Measurements from ENCODE around the gene MAP3K10.
A peak's percentile ranks its signal among the peaks of the same experiment; 100 is the strongest.
"Not testable (repeated sequence)": the region's sequence is repeated elsewhere in the genome, so short reads cannot be mapped to it uniquely, and the experiment has no call there.

Gene MAP3K10

DNA sequence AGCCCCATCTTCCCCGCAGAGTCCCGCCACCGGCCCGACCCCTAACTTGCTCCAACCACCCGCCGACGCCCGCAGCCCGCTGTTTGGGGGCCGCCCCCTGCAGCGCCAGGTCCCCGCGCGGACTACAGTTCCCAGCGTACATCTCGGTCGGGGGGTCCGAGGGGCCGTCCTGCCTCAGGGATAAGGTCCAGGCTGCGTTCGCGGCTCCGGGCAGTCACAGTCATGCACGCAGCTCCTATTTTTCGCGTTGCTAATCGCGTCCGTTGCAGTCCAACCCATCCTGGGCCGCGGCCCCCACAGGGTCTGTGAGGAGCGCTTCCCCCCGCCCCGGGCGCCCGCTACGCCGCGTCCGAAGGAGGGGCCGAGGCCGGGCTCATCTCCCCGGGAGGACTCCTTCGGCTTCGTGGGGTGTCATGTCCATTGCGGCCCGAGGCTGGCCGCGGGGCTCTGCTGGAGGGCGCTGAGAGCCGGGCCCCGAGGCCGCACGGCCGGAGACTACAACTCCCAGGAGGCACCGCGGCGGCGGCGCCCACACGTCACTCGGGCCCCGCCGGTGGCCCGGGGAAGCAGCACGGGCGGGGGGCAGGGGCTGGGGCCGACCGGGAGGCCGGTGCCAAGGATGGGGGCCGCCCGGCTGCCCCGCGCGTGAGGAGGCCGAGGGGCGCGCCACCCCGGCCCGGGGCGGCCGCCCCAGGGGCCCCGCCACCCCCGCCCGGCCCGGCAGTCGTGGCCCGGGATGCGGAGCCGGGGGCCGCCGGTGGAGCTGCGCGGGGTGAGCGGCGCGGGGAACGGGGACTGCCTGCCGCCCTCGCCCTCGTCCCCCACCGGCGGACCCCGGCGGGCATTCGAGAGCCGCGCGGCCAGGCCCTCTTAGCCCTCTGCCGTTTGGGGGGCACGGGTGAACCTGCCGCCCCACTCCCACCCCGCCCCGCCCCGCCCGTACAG lies at the start of gene MAP3K10:
Gene MAP3K10 (plus strand): TSS at position 536 of the 945 bp plus-strand sequence. CDS start 606 bp downstream, outside the sequence.
- DNase-seq (ENCODE audit: extremely low read depth in 1 of 2, low read depth in 1 of 2): peak; percentile 58 to 77

DNA sequence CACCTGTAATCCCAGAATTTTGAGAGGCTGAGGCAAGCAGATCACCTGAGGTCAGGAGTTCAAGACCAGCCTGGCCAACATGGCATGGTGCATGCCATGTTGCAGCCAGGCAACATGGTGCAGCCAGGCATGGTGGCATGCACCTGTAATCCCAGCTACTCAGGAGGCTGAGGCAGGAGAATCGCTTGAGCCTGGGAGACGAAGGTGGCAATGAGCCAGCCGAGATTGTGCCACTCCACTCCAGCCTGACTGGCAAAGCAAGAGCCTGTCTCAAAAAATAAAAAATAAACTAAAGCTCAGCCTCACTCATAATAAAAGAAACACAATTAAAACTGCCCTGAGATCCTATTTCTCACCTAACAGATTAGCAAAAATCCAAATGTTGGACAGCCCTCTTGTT lies 49.7 kb upstream of the MAP3K10 start:
- DNase-seq (ENCODE audit: extremely low read depth in 1 of 2, low read depth in 1 of 2): no peak

DNA sequence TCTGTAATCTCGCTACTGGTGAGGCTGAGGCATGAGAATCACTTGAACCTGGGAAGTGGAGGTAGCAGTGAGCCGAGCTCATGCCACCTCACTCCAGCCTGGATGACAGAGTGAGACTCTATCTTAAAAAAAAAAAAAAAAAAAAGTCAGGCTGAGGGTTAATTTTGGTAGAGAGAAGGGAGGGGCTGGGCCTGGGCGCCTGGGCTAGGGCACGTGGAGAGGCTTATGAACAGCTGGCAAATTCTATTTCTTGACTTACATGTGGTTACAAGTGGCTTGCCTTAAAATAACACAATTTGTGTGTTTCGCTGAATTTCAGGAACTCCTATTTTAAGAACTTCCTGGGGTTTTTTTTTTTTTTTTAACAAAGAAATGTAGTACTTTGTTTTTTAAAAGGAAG lies 47.6 kb upstream of the MAP3K10 start:
- DNase-seq (ENCODE audit: extremely low read depth in 1 of 2, low read depth in 1 of 2): peak in 1 of 2 donors; percentile 22

GRCh38 chr19:40144151-40144550 lies 47.1 kb upstream of the MAP3K10 start:
- DNase-seq (ENCODE audit: extremely low read depth in 1 of 2, low read depth in 1 of 2): no peak

DNA sequence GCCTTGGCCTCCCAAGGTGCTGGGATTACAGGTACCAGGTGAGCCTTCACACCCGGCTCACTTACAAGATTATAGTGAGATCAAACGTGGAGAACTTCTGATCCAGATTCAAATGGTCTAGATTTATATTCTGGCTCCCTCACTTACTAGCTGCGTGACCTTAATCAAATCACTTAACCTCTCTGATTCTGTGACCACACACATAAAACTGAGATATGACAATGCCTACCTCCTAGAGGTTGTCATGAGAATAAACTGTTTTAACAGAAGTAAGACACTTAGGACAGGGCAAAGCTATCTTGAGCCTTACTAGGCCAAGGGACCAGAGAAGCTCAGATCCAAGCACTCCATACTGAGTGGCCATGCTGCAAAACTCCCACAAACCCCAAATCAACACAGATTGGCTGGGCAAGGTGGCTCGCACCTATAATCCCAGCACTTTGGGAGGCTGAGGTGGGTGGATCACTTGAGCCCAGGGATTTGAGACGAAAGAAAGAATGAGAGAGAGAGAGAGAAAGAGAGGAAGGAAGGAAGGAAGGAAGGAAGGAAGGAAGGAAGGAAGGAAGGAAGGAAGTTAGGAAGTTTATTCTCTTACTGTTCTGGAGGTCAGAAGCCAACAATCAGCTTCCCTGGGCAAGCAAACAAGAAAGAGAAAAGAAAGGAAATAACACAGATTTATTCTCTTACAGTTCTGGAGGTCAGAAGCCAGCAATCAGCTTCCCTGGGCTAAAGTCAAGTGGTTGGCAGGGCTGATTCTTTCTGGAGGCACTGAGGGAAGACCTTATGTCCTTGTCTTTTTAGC lies 46.1 kb upstream of the MAP3K10 start:
- no peak for DNase-seq (ENCODE audit: extremely low read depth in 1 of 2, low read depth in 1 of 2)

GRCh38 chr19:40145749-40146029 lies 45.5 kb upstream of the MAP3K10 start:
- not testable (repeated sequence) for DNase-seq (ENCODE audit: extremely low read depth in 1 of 2, low read depth in 1 of 2)

- DNase-seq (ENCODE audit: extremely low read depth in 1 of 2, low read depth in 1 of 2): no peak
Measured at GRCh38 chr19:40147338-40147692, 43.9 kb upstream of the MAP3K10 start.

DNA sequence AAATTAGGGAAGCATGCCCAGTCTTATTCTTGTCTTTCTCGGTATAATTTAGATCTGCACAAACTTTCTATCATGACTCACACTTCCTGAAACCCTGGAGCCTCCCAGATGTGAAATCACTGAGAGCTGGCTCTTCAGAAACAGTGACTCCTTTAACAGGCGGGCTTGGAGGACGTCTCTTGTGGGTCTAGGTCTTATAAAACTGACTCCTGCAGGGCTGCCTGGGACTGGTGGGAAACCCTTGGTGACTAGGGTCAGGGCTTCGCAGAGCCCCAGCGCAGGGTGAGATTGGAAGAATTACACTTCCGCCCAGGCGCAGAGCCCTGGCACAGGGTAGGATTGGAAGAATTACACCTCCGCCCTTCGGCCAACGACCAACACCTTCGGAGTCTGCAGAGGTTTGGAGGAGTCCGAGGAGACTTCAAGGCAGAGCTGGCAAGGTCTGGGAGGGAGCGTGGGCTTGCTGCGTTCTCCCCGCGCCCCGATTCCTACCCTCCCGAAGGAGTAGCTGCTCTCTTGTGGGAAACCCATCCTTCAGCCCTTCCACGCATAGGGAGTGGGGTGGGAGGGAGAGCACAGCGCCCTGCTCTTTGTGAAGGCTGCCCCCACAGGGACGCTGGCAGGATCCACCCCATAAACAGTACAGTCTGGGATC lies 43.4 kb upstream of the MAP3K10 start:
- DNase-seq (ENCODE audit: extremely low read depth in 1 of 2, low read depth in 1 of 2): no peak

GRCh38 chr19:40149501-40149900 lies 41.7 kb upstream of the MAP3K10 start:
- DNase-seq (ENCODE audit: extremely low read depth in 1 of 2, low read depth in 1 of 2): no peak

GRCh38 chr19:40150170-40150569 lies 41.1 kb upstream of the MAP3K10 start:
- DNase-seq (ENCODE audit: extremely low read depth in 1 of 2, low read depth in 1 of 2): no peak

GRCh38 chr19:40154121-40154680 lies 37.0 kb upstream of the MAP3K10 start:
- DNase-seq (ENCODE audit: extremely low read depth in 1 of 2, low read depth in 1 of 2): no peak

DNA sequence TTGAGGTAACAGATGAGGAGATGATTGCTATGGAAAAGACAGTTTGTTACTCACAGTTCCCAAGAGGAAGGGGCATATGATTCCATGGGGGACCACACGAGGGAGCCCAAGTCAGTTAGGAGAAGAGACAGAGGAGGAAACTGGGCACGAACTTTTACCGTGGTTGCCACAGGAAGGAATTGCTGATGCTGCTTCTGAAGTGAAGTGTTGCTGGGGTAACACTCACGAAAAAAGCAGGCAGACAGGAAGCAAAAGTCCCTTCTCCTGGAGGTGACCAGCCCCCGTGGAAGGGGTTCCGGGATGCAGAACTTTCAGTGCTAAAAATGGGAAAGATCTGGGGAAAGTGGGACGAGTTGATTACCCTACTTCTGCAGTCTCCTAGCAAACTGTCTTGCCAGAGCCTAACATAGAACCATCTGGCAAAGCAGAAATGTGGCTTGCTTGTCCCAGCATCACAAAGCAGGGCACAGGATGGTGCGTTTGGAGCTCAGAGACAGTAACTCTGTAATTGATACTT lies 35.4 kb upstream of the MAP3K10 start:
- no peak for DNase-seq (ENCODE audit: extremely low read depth in 1 of 2, low read depth in 1 of 2)

DNA sequence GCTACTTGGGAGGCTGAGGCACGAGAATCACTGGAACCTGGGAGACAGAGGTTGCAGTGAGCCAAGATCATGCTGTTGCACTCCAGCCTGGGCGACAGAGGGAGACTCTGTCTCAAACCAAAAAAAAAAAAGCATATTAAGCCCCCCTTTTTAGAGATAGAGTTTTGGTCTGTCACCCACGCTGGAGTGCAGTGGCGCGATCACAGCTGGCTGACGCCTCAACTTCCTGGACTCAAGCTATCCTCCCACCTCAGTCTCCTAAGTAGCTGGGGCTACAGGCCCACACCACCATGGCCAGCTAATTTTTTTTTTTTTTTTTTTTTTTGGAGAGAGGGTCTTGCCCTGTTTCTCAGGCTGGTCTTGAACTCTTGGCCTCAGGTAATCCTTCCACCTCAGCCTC lies 34.2 kb upstream of the MAP3K10 start:
- no peak for DNase-seq (ENCODE audit: extremely low read depth in 1 of 2, low read depth in 1 of 2)

- no peak for DNase-seq (ENCODE audit: extremely low read depth in 1 of 2, low read depth in 1 of 2)
Measured at GRCh38 chr19:40159744-40160143, 31.5 kb upstream of the MAP3K10 start.

DNA sequence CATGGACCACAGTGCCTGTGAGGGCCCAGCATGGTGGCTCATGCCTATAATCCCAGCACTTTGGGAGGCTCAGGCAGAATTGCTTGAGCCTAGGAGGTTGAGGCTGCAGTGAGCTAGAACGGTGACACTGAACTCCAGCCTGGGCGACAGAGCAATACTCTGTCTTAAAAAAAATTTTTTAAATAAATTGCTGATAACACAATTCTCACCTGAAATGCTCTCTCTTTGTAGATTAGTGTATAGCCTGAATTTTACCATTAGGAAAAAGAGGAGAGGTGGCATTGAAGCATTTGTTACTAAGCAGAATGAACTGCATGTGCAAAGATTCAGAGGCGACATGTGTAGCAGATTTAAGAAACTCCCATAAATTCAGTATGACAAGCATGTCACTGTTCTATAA lies 29.1 kb upstream of the MAP3K10 start:
- no peak for DNase-seq (ENCODE audit: extremely low read depth in 1 of 2, low read depth in 1 of 2)

DNA sequence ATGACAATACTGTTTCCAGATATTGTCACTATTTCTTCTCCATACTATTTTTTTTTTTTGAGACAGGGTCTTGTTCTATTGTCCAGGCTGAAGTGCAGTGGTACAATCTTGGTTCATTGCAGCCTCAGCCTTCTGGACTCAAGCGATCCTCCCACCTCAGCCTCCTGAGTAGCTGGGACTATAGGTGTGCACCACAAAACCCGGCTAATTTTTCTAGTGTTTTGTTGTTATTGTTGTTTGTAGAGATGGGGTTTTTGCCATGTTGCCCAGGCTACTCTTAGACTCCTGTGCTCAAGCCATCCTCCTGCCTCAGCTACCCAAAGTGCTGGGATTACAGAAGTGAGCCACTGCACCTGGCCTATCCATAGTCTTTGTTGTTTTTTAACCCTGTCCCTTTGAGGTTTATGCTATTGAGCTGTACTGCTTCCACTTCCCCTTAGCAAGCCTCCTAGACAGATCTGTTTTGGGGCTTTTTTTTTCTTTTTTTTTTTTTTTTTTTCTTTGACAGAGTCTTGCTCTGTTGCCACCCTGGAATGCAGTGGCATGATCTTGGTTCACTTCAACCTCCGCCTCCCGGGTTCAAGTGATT lies 27.6 kb upstream of the MAP3K10 start:
- no peak for DNase-seq (ENCODE audit: extremely low read depth in 1 of 2, low read depth in 1 of 2)

GRCh38 chr19:40165362-40165937 lies 25.8 kb upstream of the MAP3K10 start:
- peak; percentile 39 to 53 for DNase-seq (ENCODE audit: extremely low read depth in 1 of 2, low read depth in 1 of 2)

DNA sequence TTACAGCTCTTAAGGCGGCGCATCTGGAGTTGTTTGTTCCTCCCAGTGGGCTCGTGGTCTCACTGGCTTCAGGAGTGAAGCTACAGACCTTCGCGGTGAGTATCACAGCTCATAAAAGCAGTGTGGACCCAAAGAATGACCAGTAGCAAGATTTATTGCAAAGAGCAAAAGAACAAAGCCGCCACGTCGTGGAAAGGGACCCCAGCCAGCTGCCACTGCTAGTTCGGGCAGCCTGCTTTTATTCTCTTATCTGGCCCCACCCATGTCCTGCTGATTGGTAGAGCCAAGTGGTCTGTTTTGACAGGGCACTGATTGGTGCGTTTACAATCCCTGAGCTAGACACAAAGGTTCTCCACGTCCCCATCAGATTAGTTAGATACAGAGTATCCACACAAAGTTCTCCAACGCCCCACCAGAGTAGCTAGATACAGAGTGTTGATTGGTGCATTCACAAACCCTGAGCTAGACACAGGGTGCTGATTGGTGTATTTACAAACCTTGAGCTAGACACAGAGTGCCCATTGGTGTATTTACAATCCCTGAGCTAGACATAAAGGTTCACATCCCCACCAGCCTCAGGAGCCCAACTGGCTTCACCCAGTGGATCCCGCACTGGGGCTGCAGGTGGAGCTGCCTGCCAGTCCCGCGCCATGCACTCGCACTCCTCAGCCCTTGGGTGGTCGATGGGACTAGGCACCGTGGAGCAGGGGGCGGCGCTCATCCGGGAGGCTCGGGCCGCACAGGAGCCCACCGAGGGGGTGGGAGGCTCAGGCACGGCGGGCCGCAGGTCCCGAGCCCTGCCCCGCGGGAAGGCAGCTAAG lies 21.5 kb upstream of the MAP3K10 start:
- not testable (repeated sequence) for DNase-seq (ENCODE audit: extremely low read depth in 1 of 2, low read depth in 1 of 2)

DNA sequence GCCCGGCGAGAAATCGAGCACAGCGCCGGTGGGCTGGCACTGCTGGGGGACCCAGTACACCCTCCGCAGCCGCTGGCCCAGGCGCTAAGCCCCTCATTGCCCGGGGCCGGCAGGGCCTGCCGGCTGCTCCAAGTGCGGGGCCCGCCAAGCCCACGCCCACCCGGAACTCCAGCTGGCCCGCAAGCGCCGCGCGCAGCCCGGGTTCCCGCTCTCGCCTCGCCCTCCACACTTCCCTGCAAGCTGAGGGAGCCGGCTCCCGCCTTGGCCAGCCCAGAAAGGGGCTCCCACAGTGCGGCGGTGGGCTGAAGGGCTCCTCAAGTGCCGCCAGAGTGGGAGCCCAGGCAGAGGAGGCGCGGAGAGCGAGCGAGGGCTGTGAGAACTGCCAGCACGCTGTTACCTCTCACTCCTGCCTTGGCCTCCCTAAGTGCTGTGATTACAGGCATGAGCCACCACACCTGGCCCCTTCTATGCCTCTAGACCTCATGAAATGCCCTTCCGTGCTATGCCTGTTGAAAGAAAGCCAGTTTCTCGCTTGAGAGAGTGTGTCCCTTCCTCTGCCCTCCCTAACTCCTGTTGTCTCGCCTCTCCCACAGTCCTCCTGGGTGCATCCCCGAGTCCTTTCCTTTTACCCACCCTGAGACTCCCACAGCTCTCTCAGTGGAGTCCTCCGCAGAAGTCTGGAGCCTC lies 20.8 kb upstream of the MAP3K10 start:
- not testable (repeated sequence) for DNase-seq (ENCODE audit: extremely low read depth in 1 of 2, low read depth in 1 of 2)

Data from stimulated activated CD8-positive, alpha-beta memory T cell treated with anti-CD3 and anti-CD28 coated beads, Interleukin-7, amount 100 ng/mL, for 48 hours (primary cell).